HepG2 (cell line): ENCODE results near the gene KCNQ1OT1.

Source experiments
- ATF3 ChIP-seq: sonication (generic); formaldehyde crosslinking; IDR thresholded peaks from 2 replicates; pipeline ENCODE4 v1.4.0; 2020; ENCODE audit warnings: missing genetic modification reagents
- CTCF ChIP-seq: sonication (generic); formaldehyde crosslinking; IDR thresholded peaks from 2 replicates; pipeline ENCODE4 v1.5.0; 2020; ENCODE audit warnings: mild to moderate bottlenecking, missing genetic modification reagents, moderate library complexity
- JUN ChIP-seq: sonication (generic); formaldehyde crosslinking; IDR thresholded peaks from 2 replicates; pipeline ENCODE4 v1.4.0; 2020; ENCODE audit warnings: mild to moderate bottlenecking, missing genetic modification reagents
- JUND ChIP-seq: sonication (generic); formaldehyde crosslinking; IDR thresholded peaks from 2 replicates; pipeline ENCODE4 v1.8.0; 2022; ENCODE audit warnings: mild to moderate bottlenecking, missing genetic modification reagents
- MTA1 ChIP-seq: sonication (generic); formaldehyde crosslinking; IDR thresholded peaks from 2 replicates; pipeline ENCODE4 v1.4.0; 2020; ENCODE audit warnings: missing genetic modification reagents, mild to moderate bottlenecking, borderline replicate concordance
- MTA3 ChIP-seq: sonication (generic); formaldehyde crosslinking; IDR thresholded peaks from 2 replicates; pipeline ENCODE4 v1.4.0; 2020; ENCODE audit warnings: missing genetic modification reagents
- NFYB ChIP-seq: sonication (generic); formaldehyde crosslinking; IDR thresholded peaks from 2 replicates; pipeline ENCODE4 v1.4.0; 2020; ENCODE audit warnings: missing genetic modification reagents
- POLR2A ChIP-seq, 2 experiments: IDR thresholded peaks; 2 replicates each; pipeline ENCODE4 v1.6.1; 2011; ENCODE audit warnings: low read depth in 2 of 2, low read length in 2 of 2, mild to moderate bottlenecking in 1 of 2, moderate library complexity in 1 of 2; ENCODE audit not compliant: insufficient read depth in 1 of 2
- RELA ChIP-seq: sonication (generic); formaldehyde crosslinking; IDR thresholded peaks from 2 replicates; pipeline ENCODE4 v1.4.0; 2020; ENCODE audit warnings: missing genetic modification reagents
- TAF1 ChIP-seq: sonication (generic); formaldehyde crosslinking; IDR thresholded peaks from 2 replicates; pipeline ENCODE4 v1.4.0; 2020; ENCODE audit warnings: missing genetic modification reagents
- U2AF1 ChIP-seq: fragments of 200-400 bp; formaldehyde crosslinking; optimal IDR thresholded peaks from 2 replicates; pipeline ENCODE3; 2017; ENCODE audit warnings: mild to moderate bottlenecking, low read depth, low read length
- ZBTB42 ChIP-seq: sonication (generic); formaldehyde crosslinking; IDR thresholded peaks from 2 replicates; pipeline ENCODE4 v1.5.0; 2020; ENCODE audit warnings: mild to moderate bottlenecking, missing genetic modification reagents
- ZHX1 ChIP-seq: sonication (generic); formaldehyde crosslinking; IDR thresholded peaks from 2 replicates; pipeline ENCODE4 v1.8.1; 2022; ENCODE audit warnings: low read depth, mild to moderate bottlenecking, missing genetic modification reagents

- TF ChIP-seq JUND (no peak), CTCF (CRISPR knock-in tag) (no peak), MTA3 (CRISPR knock-in tag) (no peak), POLR2A (IDR thresholded peaks at IDR 0.05; ENCODE audit: insufficient read depth in 1 of 2, low read depth in 2 of 2, low read length in 2 of 2) (no peak), MTA1 (CRISPR knock-in tag) (no peak), ZHX1 (CRISPR knock-in tag) (no peak), U2AF1 (no peak), NFYB (no peak), TAF1 (no peak), JUN (CRISPR knock-in tag) (no peak), ZBTB42 (CRISPR knock-in tag) (no peak), RELA (CRISPR knock-in tag) (no peak), ATF3 (CRISPR knock-in tag) (no peak)
These were observed 36.3 kb downstream of the KCNQ1OT1 start for GRCh38 chr11:2663506-2663905.
